PC-3 (cell line): ENCODE measurements around the gene CDH16.

Experiments
- EZH2phosphoT487 ChIP-seq: fragments of 300-600 bp; sonication (generic); IDR thresholded peaks from 2 replicates; pipeline ENCODE4 v1.6.1; 2018; ENCODE audit warnings: mild to moderate bottlenecking, antibody characterized with exemption, low read length, borderline replicate concordance
- TF ChIP-seq, protein P1 (sequence below): fragments of 300-600 bp; sonication (generic); conservative IDR thresholded peaks from 2 replicates; pipeline ENCODE4 v1.5.1; 2017; ENCODE audit warnings: antibody characterized with exemption, low read depth, mild to moderate bottlenecking, low read length

DNA sequence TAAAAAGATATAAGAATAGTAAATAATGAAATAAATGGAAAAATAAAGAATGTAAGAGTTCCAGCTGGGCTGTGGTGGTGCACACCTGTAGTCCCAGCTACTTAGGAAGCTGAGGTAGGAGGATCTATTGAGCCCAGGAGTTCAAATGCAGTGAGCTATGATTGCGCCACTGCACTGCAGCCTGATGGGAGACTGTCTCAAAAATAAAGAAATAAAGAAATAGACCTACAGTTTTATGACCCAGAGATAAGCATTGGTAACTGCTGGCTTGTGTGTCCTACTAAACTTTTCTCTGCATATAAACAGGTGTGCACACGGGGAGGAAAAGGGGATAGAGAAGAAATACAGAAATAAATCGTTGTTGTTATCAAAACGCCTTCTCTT, 46.1 kb downstream of the CDH16 start:
- no peak for TF ChIP-seq EZH2phosphoT487
- TF ChIP-seq, protein P1, sequence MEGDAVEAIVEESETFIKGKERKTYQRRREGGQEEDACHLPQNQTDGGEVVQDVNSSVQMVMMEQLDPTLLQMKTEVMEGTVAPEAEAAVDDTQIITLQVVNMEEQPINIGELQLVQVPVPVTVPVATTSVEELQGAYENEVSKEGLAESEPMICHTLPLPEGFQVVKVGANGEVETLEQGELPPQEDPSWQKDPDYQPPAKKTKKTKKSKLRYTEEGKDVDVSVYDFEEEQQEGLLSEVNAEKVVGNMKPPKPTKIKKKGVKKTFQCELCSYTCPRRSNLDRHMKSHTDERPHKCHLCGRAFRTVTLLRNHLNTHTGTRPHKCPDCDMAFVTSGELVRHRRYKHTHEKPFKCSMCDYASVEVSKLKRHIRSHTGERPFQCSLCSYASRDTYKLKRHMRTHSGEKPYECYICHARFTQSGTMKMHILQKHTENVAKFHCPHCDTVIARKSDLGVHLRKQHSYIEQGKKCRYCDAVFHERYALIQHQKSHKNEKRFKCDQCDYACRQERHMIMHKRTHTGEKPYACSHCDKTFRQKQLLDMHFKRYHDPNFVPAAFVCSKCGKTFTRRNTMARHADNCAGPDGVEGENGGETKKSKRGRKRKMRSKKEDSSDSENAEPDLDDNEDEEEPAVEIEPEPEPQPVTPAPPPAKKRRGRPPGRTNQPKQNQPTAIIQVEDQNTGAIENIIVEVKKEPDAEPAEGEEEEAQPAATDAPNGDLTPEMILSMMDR = no peak
